Neural progenitor cell (in vitro differentiated cells): ENCODE measurements around the gene CAMK2D. TPM values are rescaled to one million over a fixed set of nuclear protein-coding genes. Genes with fewer than 3 reads are reported as not detected.

Source experiments
- DNase-seq: peaks from one replicate; pipeline ENCODE4 v3.0.0-alpha.2; 2016; ENCODE audit warnings: low spot score
- H2AFZ ChIP-seq: fragments of 200-600 bp; sonication (generic); replicated peaks from 2 replicates; pipeline ENCODE4 v1.6.1; 2016; ENCODE audit warnings: antibody characterized with exemption
- H3F3A ChIP-seq: fragments of 200-600 bp; sonication (generic); 2 replicates; pipeline ENCODE4 v1.6.1; 2016; ENCODE audit warnings: antibody characterized with exemption, low read depth
- H3K27ac ChIP-seq: fragments of 200-600 bp; sonication (generic); 2 replicates; pipeline ENCODE4 v1.5.1; 2016; ENCODE audit warnings: mild to moderate bottlenecking
- H3K27me3 ChIP-seq: fragments of 200-600 bp; sonication (generic); 2 replicates; pipeline ENCODE4 v1.6.1; 2016; ENCODE audit warnings: mild to moderate bottlenecking, moderate library complexity
- H3K36me3 ChIP-seq: fragments of 200-600 bp; sonication (generic); 2 replicates; pipeline ENCODE4 v1.5.1; 2016
- H3K4me1 ChIP-seq: fragments of 200-600 bp; sonication (generic); 2 replicates; pipeline ENCODE4 v1.6.1; 2016; ENCODE audit warnings: mixed run types
- H3K4me2 ChIP-seq: fragments of 200-600 bp; sonication (generic); 2 replicates; pipeline ENCODE4 v1.6.1; 2016
- H3K4me3 ChIP-seq: fragments of 200-600 bp; sonication (generic); 2 replicates; pipeline ENCODE4 v1.5.1; 2016
- H3K79me2 ChIP-seq: fragments of 200-600 bp; sonication (generic); 2 replicates; pipeline ENCODE4 v1.6.1; 2016; ENCODE audit warnings: low read depth
- H3K9ac ChIP-seq: fragments of 200-600 bp; sonication (generic); 2 replicates; pipeline ENCODE4 v1.6.1; 2016
- H3K9me3 ChIP-seq: fragments of 200-600 bp; sonication (generic); 2 replicates; pipeline ENCODE4 v1.5.1; 2016; ENCODE audit warnings: low read depth
- H4K20me1 ChIP-seq: fragments of 200-600 bp; sonication (generic); 2 replicates; pipeline ENCODE4 v1.6.1; 2016; ENCODE audit warnings: low read depth
- H3K27ac Mint-ChIP-seq: 3 replicates; pipeline ENCODE4 v1.8.0; 2021; ENCODE audit warnings: mixed read lengths
- H3K27me3 Mint-ChIP-seq: 2 replicates; pipeline ENCODE4 v1.8.0; 2022; ENCODE audit warnings: low read depth, mild to moderate bottlenecking, inconsistent platforms, moderate library complexity, mixed read lengths; ENCODE audit not compliant: insufficient read depth
- H3K36me3 Mint-ChIP-seq: 3 replicates; pipeline ENCODE4 v1.8.0; 2021; ENCODE audit warnings: mixed read lengths
- H3K4me1 Mint-ChIP-seq: 3 replicates; pipeline ENCODE4 v1.8.0; 2021; ENCODE audit warnings: mixed read lengths
- H3K4me3 Mint-ChIP-seq: 3 replicates; pipeline ENCODE4 v1.8.0; 2021; ENCODE audit warnings: mild to moderate bottlenecking, moderate library complexity, mixed read lengths
- H3K9me3 Mint-ChIP-seq: 3 replicates; pipeline ENCODE4 v1.8.0; 2020; ENCODE audit warnings: mixed read lengths
- EZH2 ChIP-seq: fragments of 200-600 bp; sonication (generic); IDR thresholded peaks from 2 replicates; pipeline ENCODE4 v1.6.1; 2017; ENCODE audit warnings: antibody characterized with exemption, mild to moderate bottlenecking, moderate library complexity
- EZH2phosphoT487 ChIP-seq: fragments of 200-600 bp; sonication (generic); IDR thresholded peaks from 2 replicates; pipeline ENCODE4 v1.6.1; 2017; ENCODE audit warnings: antibody characterized with exemption
- total RNA-seq: library from RNA; depleted of rRNA; stranded (reverse); fragments of >200 nt; gene quantifications from 2 replicates; pipeline ENCODE4 v1.2.3, GENCODE V29; 2015; ENCODE audit warnings: low replicate concordance
- TF ChIP-seq, protein P1 (sequence below): fragments of 200-600 bp; sonication (generic); IDR thresholded peaks from 2 replicates; pipeline ENCODE4 v1.5.1; 2017; ENCODE audit warnings: antibody characterized with exemption, mild to moderate bottlenecking

The CAMK2D gene
- total RNA-seq, 1 donor from 2014 or later: 33.2 TPM

DNA sequence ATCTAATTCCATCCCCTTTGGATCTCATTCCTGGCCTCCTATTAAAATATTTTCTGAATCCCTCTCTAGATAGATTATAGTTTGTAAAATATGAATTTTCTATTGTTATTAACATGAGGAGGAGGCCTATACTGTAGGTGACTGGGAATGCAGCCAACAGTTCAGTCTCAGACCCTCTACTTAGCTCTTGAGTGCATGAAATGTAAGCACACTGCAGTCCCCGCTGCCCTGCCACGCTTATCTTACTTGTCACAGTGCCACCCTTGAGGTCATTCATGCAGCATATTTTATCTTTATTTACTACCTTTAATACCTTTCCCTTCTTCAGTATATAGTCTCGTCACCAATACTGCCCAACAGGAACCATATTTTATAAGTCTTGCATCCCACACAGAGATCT is 151.0 kb downstream of the CAMK2D start:
- no peak overlapping the region for H3K27ac ChIP-seq
- no peak overlapping the region for H3K27ac Mint-ChIP-seq
- peaks cover 11% of the 10 kb centered on the region for H3K4me1 Mint-ChIP-seq
- no peaks in the 10 kb centered on the region for H3K9me3 ChIP-seq
- TF ChIP-seq, protein P1, sequence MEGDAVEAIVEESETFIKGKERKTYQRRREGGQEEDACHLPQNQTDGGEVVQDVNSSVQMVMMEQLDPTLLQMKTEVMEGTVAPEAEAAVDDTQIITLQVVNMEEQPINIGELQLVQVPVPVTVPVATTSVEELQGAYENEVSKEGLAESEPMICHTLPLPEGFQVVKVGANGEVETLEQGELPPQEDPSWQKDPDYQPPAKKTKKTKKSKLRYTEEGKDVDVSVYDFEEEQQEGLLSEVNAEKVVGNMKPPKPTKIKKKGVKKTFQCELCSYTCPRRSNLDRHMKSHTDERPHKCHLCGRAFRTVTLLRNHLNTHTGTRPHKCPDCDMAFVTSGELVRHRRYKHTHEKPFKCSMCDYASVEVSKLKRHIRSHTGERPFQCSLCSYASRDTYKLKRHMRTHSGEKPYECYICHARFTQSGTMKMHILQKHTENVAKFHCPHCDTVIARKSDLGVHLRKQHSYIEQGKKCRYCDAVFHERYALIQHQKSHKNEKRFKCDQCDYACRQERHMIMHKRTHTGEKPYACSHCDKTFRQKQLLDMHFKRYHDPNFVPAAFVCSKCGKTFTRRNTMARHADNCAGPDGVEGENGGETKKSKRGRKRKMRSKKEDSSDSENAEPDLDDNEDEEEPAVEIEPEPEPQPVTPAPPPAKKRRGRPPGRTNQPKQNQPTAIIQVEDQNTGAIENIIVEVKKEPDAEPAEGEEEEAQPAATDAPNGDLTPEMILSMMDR: no peak
- TF ChIP-seq EZH2 (no peak), EZH2phosphoT487 (no peak)
- H3F3A ChIP-seq: no peaks in the 10 kb centered on the region
- no peak overlapping the region for H3K9ac ChIP-seq
- H3K36me3 Mint-ChIP-seq: peaks cover 21% of the 10 kb centered on the region
- no peak overlapping the region for H3K4me3 ChIP-seq
- H4K20me1 ChIP-seq: no peaks in the 10 kb centered on the region
- peaks cover 4% of the 10 kb centered on the region for H3K9me3 Mint-ChIP-seq
- H3K36me3 ChIP-seq: no peaks in the 10 kb centered on the region
- H3K4me3 Mint-ChIP-seq: no peak overlapping the region
- DNase-seq: no peak
- H3K27me3 ChIP-seq: no peaks in the 10 kb centered on the region
- H2AFZ ChIP-seq: no peak overlapping the region
- no peak overlapping the region for H3K4me2 ChIP-seq
- no peaks in the 10 kb centered on the region for H3K79me2 ChIP-seq
- peaks cover 4% of the 10 kb centered on the region for H3K27me3 Mint-ChIP-seq
- no peaks in the 10 kb centered on the region for H3K4me1 ChIP-seq

DNA sequence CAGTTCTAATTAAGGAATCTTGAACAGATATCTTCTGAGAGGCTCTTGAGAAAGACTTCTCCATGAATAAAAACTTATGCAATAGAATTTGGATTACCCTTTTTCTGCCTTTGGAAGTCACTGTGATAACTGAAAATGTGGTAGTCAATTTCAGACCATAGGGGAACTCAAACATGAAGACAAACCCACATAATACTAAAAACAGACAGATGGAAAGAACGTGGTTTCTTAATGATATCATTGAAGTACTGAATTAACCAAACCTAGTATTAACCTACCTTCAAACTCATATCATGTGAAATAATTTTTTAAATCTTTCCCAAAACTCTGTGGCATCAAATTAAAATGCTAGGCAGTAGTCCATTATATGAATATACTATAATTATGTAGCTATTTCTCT is 153.5 kb downstream of the CAMK2D start:
- no peaks in the 10 kb centered on the region for H3K79me2 ChIP-seq
- H3K9ac ChIP-seq: no peak overlapping the region
- H3K9me3 ChIP-seq: no peaks in the 10 kb centered on the region
- no peak overlapping the region for H3K27ac Mint-ChIP-seq
- no peak overlapping the region for H3K27ac ChIP-seq
- peaks cover 21% of the 10 kb centered on the region for H3K36me3 Mint-ChIP-seq
- no peaks in the 10 kb centered on the region for H3F3A ChIP-seq
- H3K36me3 ChIP-seq: no peaks in the 10 kb centered on the region
- H3K4me2 ChIP-seq: no peak overlapping the region
- H3K4me1 ChIP-seq: no peaks in the 10 kb centered on the region
- H4K20me1 ChIP-seq: no peaks in the 10 kb centered on the region
- TF ChIP-seq, protein P1: no peak
- TF ChIP-seq EZH2phosphoT487: no peak
- no peak for TF ChIP-seq EZH2
- peaks cover 3% of the 10 kb centered on the region for H3K4me1 Mint-ChIP-seq
- peaks cover 4% of the 10 kb centered on the region for H3K9me3 Mint-ChIP-seq
- DNase-seq: no peak
- no peak overlapping the region for H3K4me3 ChIP-seq
- no peak overlapping the region for H2AFZ ChIP-seq
- no peak overlapping the region for H3K4me3 Mint-ChIP-seq
- H3K27me3 ChIP-seq: no peaks in the 10 kb centered on the region
- peaks cover 4% of the 10 kb centered on the region for H3K27me3 Mint-ChIP-seq

DNA sequence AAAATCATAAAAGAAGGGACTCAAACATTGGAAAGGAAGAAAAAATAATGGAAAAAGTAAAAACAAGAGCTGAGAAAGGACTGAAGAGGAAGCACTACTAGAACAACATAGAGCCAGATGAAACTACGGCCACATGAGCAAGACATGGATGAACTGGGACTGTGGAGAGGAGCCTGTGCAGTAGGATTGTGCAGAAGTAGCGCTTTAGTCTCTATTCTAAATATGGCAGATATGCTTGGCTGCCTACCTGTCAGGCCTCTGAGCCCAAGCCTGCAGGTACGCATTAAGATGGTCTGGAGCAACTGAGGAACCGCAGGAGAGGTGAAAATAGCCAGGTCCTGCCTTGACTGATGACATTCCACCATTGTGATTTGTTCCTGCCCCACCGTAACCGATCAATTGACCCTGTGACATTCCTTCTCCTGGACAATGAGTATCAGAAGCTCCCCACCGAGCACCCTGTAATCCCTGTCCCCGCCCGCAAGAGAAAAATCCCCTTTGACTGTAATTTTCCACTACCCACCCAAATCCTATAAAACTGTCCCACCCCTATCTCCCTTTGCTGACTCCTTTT is 154.3 kb downstream of the CAMK2D start:
- Mint-ChIP-seq H3K9me3 (peaks cover 4% of the 10 kb centered on the region), H3K27ac (no peak overlapping the region), H3K4me3 (no peak overlapping the region), H3K4me1 (peaks cover 3% of the 10 kb centered on the region), H3K27me3 (peaks cover 4% of the 10 kb centered on the region), H3K36me3 (peaks cover 21% of the 10 kb centered on the region)
- H3K36me3 ChIP-seq: no peaks in the 10 kb centered on the region
- no peaks in the 10 kb centered on the region for H4K20me1 ChIP-seq
- TF ChIP-seq, protein P1: no peak
- TF ChIP-seq EZH2 (no peak), EZH2phosphoT487 (no peak)
- peak; percentile 14 for DNase-seq
- H3K4me3 ChIP-seq: no peak overlapping the region
- H3K9ac ChIP-seq: no peak overlapping the region
- no peaks in the 10 kb centered on the region for H3K27me3 ChIP-seq
- H3K79me2 ChIP-seq: no peaks in the 10 kb centered on the region
- H3K27ac ChIP-seq: no peak overlapping the region
- H2AFZ ChIP-seq: no peak overlapping the region
- no peaks in the 10 kb centered on the region for H3F3A ChIP-seq
- no peak overlapping the region for H3K4me2 ChIP-seq
- H3K9me3 ChIP-seq: no peaks in the 10 kb centered on the region
- H3K4me1 ChIP-seq: no peaks in the 10 kb centered on the region
